Bronchial epithelial cell (primary cell): ENCODE results near the gene PRG2. TPM values are rescaled to one million over a fixed set of nuclear protein-coding genes. Genes with fewer than 3 reads are reported as not detected.

Source experiments
- DNase-seq: peaks from one replicate; pipeline ENCODE4 v3.0.0-alpha.2; 2010; ENCODE audit warnings: low read depth
- FAIRE-seq: peaks from 2 replicates; lab custom pipeline; 2011; peaks lifted over from hg19 to GRCh38; lab: Jason Lieb, UNC
- H3K27me3 ChIP-seq: 2 replicates; pipeline ENCODE4 v1.5.1; 2011; ENCODE audit warnings: low read length; ENCODE audit not compliant: control insufficient read depth, insufficient read depth
- H3K36me3 ChIP-seq: 2 replicates; pipeline ENCODE4 v1.5.1; 2011; ENCODE audit warnings: low read length; ENCODE audit not compliant: control insufficient read depth, insufficient read depth
- H3K4me3 ChIP-seq: 2 replicates; pipeline ENCODE4 v1.5.1; 2011; ENCODE audit warnings: mild to moderate bottlenecking, low read depth, low read length, control low read depth
- total RNA-seq: library from RNA; depleted of rRNA; stranded (reverse); fragments of >200 nt; gene quantifications from 2 replicates; pipeline ENCODE4 v1.2.1, GENCODE V29; 2014
- TF ChIP-seq, protein P1 (sequence below): IDR thresholded peaks from 2 replicates; pipeline ENCODE4 v1.5.1; 2011; ENCODE audit warnings: mild to moderate bottlenecking, moderate library complexity, low read length, control low read depth, inconsistent platforms; ENCODE audit not compliant: insufficient read depth, severe bottlenecking

The PRG2 gene
- total RNA-seq, 1 donor from 2014 or later: under 0.01 TPM

GRCh38 chr11:57395905-57396623 is 5.6 kb upstream of the PRG2 start:
- TF ChIP-seq, protein P1, sequence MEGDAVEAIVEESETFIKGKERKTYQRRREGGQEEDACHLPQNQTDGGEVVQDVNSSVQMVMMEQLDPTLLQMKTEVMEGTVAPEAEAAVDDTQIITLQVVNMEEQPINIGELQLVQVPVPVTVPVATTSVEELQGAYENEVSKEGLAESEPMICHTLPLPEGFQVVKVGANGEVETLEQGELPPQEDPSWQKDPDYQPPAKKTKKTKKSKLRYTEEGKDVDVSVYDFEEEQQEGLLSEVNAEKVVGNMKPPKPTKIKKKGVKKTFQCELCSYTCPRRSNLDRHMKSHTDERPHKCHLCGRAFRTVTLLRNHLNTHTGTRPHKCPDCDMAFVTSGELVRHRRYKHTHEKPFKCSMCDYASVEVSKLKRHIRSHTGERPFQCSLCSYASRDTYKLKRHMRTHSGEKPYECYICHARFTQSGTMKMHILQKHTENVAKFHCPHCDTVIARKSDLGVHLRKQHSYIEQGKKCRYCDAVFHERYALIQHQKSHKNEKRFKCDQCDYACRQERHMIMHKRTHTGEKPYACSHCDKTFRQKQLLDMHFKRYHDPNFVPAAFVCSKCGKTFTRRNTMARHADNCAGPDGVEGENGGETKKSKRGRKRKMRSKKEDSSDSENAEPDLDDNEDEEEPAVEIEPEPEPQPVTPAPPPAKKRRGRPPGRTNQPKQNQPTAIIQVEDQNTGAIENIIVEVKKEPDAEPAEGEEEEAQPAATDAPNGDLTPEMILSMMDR: no peak
- Histone ChIP-seq H3K36me3 (no peaks in the 10 kb centered on the region), H3K4me3 (no peak overlapping the region), H3K27me3 (peaks cover 1% of the 10 kb centered on the region)
- no peak for DNase-seq
- FAIRE-seq: no peak

- Histone ChIP-seq H3K27me3 (peaks cover 4% of the 10 kb centered on the region), H3K36me3 (no peaks in the 10 kb centered on the region), H3K4me3 (no peak overlapping the region)
- FAIRE-seq (no peak), DNase-seq (no peak)
- TF ChIP-seq, protein P1: no peak
These were observed 3.9 kb upstream of the PRG2 start for GRCh38 chr11:57394203-57394965.

- Histone ChIP-seq H3K36me3 (no peaks in the 10 kb centered on the region), H3K27me3 (peaks cover 2% of the 10 kb centered on the region), H3K4me3 (no peak overlapping the region)
- no peak for DNase-seq
- TF ChIP-seq, protein P1: no peak
- peak; percentile 50 for FAIRE-seq
These were observed 2.3 kb upstream of the PRG2 start for GRCh38 chr11:57392763-57393105.

GRCh38 chr11:57392066-57392762 is 1.8 kb upstream of the PRG2 start:
- DNase-seq (no peak), FAIRE-seq (no peak)
- peaks cover 2% of the 10 kb centered on the region for H3K27me3 ChIP-seq
- H3K36me3 ChIP-seq: no peaks in the 10 kb centered on the region
- H3K4me3 ChIP-seq: no peak overlapping the region
- TF ChIP-seq, protein P1: no peak

GRCh38 chr11:57391539-57391938 is 1.1 kb upstream of the PRG2 start:
- FAIRE-seq: no peak

More at GRCh38 chr11:57391539-57391938, 1.1 kb upstream of the PRG2 start:
- DNase-seq: no peak
- TF ChIP-seq, protein P1: no peak
- Histone ChIP-seq H3K4me3 (no peak overlapping the region), H3K36me3 (no peaks in the 10 kb centered on the region), H3K27me3 (peaks cover 2% of the 10 kb centered on the region)
